GM18526 (cell line): ENCODE results near the gene MCM3AP.

Source experiments
- POLR2A ChIP-seq: IDR thresholded peaks from 3 replicates; pipeline ENCODE4 v1.6.1; 2011; ENCODE audit not compliant: insufficient read length; ENCODE audit errors: extremely low read depth

Gene MCM3AP

DNA sequence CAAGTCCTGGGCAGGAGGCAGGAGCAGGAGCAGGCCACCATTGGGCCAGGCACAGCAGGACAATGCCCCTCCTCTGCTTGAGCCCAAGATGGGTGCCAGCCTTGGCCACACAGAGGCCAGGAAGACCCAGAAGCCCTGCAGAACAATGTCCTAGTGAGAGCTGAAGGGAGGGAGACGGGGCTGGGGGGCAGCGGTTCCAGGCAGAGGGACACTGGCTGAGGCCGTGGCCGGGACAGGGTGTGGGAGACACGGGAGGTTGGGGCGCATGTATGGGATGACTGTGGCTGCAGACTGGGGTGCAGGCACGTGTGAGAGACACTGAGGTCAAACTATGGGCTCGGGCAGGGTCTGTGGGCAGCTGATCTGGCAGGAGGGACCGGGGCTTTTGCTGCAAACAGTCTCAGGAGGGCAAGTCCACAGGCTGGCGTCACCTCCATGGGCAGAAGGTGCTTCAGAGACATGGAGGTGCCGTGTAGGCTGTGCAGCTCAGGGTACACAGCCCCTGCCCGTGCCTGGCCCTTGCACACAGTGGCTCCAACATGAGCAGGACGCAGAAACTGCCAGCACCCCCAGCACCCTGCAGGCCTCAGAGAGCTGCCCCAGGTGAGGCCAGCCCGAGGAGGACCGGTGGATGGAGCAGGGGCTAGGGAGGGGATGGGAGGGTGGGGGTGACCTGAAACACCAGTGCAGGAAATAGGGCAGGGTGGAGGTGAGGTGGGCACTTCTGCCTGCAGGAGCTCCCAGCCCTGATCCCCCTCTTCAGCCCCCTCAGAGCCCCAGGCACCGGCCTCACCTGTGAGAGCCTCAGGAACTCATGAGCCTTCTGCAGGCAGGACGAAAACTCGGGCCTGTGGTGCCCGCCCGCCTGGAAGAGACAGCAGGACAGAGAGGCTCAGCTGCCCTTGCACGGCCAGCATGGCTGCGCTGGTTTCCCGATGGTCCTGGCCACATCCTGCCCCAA is 76.4 kb downstream of the MCM3AP start:
- TF ChIP-seq POLR2A, result no peak

DNA sequence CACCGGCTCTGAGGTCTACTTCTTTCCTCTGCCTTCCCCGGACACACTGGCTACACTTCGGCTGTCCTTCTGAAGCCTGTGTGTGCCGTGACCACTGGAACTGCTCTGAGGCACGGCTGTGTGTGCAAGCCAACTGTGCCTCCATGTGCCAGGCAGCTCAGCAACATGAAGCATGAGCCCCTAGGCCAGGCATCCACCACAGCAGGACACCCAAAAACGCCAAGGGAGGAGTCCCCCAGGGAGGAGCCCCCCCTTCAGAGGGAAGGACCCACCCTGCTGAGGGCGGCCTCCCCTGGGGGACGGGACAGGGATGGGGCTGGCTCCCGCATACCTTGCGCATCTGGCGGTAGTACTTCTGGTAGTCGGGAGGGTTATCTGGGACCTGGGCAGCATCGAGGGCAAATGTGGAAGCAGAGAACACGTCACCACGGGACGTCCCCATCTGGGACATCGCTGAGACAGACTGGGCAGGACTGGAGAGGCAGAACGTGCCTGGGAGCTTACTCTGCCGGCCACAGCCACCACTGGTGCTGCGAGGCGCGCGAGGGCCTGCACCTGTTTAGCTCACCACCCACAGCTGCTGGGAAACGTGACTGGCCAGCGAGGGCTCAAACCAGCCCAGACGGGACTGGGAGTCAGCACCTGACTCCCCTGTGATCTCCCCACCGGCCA is 77.4 kb downstream of the MCM3AP start:
- TF ChIP-seq POLR2A, result no peak

DNA sequence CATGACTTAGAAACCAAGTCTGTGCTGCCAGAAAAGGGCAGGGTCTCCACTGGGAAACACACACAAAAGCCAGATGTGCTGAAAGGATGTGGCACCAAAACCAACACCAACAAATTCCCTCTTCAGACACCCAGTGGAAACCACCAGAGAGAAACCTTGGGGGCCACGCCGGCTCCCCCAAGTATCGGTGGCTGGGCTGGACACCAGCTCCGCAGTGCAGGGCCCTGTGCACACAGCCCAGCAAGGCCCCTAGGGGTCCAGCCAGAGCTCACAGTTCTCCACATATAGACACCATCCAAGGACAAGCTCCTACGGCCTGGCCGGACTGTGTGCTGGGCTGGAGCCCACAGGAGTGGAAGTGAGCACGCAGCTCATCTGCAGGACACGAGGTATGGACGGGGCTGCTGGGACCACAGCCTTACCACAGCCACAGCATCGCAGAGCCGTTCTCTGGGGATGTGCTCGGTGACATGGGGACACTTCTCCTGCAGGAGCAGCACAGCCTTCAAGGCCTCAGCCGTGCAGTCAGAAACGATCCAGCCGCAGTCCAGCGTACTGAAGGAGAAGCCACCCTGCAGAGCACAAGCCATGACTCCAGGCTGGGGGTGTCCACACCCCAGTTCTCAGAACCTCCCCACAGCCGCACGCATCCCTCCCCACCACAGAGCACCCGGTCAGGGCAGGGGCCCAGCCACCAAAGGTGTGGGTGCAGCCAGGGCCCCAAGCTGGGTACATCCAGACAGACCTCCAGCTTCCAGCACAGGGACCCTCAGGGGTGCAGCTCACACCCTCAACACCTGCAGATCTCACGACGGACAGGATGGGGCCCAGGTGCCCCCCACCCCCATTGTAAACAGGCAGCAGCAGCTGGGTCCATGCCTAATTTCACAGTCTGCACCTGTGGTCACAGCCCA is 78.1 kb downstream of the MCM3AP start:
- TF ChIP-seq POLR2A, result no peak

GRCh38 chr21:46206163-46207005 is 79.0 kb downstream of the MCM3AP start:
- no peak for TF ChIP-seq POLR2A

GRCh38 chr21:46205766-46206162 is 79.6 kb downstream of the MCM3AP start:
- no peak for TF ChIP-seq POLR2A

GRCh38 chr21:46205166-46205565 is 80.2 kb downstream of the MCM3AP start:
- no peak for TF ChIP-seq POLR2A

GRCh38 chr21:46203203-46203600 is 82.2 kb downstream of the MCM3AP start:
- TF ChIP-seq POLR2A, result no peak

GRCh38 chr21:46202592-46203202 is 82.7 kb downstream of the MCM3AP start:
- no peak for TF ChIP-seq POLR2A

- no peak for TF ChIP-seq POLR2A
Measured at GRCh38 chr21:46199436-46200373, 85.7 kb downstream of the MCM3AP start.

GRCh38 chr21:46196733-46197132 is 88.7 kb downstream of the MCM3AP start:
- no peak for TF ChIP-seq POLR2A

- TF ChIP-seq POLR2A, result no peak
Measured at GRCh38 chr21:46195595-46196195, 89.7 kb downstream of the MCM3AP start.
